GM18873 (cell line): ENCODE results near the gene C1orf167.

Source experiments
- ATAC-seq: cut with Tn5 transposase; IDR thresholded peaks from one replicate; pipeline ENCODE4 v1.9.1; 2021; ENCODE audit warnings: mild to moderate bottlenecking, moderate library complexity, moderate number of reproducible peaks; ENCODE audit not compliant: unreplicated experiment, low FRiP score

Gene C1orf167

GRCh38 chr1:11826946-11827345 is 65.0 kb downstream of the C1orf167 start:
- ATAC-seq, result no peak

DNA sequence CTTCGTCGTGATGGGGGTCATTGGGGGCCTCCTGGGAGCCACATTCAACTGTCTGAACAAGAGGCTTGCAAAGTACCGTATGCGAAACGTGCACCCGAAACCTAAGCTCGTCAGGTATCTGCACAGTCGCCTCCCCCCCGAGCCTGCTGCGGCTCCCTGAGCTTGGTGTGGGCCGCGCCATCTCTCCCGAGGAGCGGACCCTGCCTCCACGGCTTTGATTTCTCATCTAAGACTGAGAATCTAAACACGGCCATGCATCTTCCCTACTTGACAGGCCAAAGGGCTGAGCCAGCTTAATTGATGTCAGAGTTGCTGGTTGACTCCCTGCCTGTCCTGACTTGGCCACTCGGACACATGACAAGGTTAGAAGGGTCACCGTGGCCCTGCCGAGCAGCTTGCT is 66.5 kb downstream of the C1orf167 start:
- no peak for ATAC-seq

- no peak for ATAC-seq
Observed at GRCh38 chr1:11831945-11832725, 70.1 kb downstream of the C1orf167 start.

DNA sequence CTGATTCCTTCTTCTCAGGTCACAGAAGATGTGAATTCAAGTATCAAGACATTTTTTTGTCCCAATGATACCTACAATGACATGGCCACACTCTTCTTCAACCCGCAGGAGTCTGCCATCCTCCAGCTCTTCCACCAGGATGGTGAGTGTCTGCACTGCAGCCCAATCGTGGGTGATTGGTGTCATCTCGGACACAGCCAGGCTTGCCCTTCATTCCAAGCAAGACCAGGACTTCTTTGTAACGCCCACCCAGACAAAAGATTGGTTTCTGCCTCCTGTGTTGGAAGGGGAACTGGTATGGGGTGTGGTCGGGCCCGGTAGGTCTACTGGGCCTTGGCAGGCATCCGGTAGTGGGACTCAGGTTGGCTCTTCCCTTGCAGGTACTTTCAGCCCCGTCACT is 71.5 kb downstream of the C1orf167 start:
- ATAC-seq, result no peak

DNA sequence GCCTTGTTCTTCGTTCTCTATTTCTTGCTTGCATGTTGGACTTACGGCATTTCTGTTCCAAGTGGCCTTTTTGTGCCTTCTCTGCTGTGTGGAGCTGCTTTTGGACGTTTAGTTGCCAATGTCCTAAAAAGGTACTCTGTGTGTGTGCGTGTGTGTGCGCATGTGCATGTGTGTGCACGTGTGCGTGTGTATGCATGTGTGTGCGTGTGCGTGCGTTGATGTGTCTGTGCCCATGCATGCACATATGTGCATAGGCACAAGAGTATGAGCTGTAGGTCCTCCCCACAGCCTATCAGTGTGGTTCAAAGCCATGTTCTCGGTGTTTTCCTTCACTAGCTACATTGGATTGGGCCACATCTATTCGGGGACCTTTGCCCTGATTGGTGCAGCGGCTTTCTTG is 71.9 kb downstream of the C1orf167 start:
- no peak for ATAC-seq

GRCh38 chr1:11835441-11836225 is 73.6 kb downstream of the C1orf167 start:
- ATAC-seq, result no peak

GRCh38 chr1:11836955-11837766 is 75.2 kb downstream of the C1orf167 start:
- ATAC-seq, result no peak

DNA sequence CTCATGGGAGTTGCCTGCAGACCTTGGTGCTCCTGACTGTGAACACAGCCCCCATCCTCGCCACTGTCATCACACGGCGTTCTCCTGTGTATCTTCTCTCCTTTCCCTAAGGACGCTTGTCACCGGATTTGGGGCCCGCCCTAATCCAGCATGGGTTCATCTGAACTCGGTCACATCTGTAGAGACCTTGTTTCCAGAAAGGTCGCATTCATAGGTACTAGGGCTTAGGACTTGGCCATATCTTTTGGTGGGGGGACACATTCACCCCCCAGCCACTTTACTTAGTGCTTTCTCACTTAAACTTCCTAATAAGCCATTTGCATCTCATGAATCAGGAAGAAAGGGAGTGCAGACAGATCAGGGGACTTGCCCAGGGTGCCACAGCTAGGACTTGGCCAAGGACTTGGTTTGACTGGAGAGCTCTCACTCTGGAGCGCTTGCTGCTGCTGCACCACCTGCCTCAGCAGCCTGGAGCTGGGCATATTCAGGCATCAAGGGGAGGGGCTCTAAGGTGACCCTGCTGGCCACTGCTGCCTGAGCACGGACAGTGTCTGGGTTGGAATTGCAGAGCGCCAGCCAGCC is 75.9 kb downstream of the C1orf167 start:
- no peak for ATAC-seq

DNA sequence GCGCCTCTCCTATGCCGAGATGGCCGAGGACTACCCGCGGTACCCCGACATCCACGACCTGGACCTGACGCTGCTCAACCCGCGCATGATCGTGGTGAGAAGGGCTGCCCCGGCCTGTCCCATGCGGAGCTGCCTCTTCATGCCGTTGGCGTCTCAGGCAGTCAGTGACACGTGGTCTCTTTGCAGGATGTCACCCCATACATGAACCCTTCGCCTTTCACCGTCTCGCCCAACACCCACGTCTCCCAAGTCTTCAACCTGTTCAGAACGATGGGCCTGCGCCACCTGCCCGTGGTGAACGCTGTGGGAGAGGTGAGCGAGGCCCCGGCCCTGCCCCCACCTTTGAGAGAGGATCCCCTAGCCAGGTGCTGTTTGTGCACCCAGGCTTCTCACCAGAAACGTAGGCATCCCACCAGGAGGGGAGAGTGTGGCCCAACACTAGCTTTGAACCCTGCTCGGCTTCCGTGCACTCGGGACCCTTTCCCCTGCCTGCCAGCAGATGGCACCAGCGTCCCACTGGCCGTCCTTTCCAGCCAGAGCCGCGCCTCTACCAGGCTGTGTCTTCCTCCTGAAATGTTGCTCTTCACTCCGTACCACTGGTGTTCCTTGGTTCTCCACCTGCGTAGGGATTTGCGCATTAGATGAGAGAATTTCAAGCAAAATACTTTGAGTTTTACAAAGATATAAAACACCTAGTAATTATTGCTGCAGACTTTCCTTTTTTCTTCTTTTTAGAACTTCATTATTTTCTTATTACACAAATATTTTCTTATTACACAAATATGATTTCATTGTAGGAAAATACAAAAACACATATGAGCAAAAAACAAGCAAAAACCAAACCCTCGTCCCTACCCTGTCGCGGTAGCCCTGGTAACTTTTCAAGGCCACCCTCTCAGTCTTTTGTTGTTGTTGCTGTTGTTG is 76.6 kb downstream of the C1orf167 start:
- ATAC-seq, result no peak
